Umbilical cord (tissue), 2 donors: ENCODE data around the gene ATG2A. TPM values are rescaled to one million over a fixed set of nuclear protein-coding genes. Genes with fewer than 3 reads are reported as not detected.

Source experiments
- DNase-seq: peaks from one replicate; pipeline ENCODE4 v3.0.0-alpha.2; 2015; ENCODE audit warnings: low spot score
- total RNA-seq: library from RNA; depleted of rRNA; stranded (reverse); fragments of >200 nt; gene quantifications from one replicate; pipeline ENCODE4 v1.2.3, GENCODE V29; 2014; ENCODE audit warnings: low replicate concordance; ENCODE audit not compliant: insufficient read depth

The ATG2A gene
- total RNA-seq, 1 donor from 2014 or later, result 5.3 TPM

DNA sequence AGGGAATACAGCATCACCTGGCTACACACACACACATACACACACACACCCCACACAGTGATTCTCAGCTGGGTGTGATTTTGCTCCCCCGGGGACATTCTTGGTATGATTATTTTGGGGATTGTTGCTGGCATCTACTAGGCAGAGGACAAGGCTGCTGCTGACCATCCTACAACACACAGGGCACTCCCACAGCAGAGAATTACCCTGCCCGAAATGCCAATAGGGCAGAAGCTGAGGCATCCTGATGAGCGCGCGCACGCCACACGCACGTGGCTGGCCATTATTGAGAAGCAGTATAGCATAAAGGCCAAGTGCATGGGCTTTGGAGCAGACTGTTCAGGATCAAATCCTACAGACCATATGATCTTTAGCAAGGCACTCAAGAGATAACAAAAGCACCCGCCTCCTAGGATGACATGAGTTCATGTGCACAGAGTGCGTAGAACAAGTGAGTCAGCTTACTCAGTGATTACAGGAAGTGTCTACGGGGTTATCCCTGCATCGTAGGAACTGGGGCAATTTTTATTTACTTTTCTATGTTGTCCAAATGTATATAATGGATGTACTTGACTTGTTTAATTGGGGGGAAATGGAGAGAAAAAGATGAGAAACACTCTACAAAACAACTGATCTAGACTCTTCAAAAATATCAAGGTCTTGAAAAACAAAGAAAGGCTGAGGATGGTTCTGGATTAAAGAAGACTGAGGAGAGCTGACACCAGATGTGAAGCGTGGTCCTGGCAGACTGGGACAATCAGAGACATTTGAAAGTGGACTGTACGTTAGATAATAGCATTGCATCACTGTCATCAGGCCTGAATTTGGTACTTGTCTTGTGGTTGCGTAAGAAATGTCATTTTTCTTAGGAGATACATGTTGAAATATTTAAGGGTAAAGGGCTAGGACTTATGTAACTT is 31.4 kb downstream of the ATG2A start:
- peak; percentile 94 for DNase-seq

DNA sequence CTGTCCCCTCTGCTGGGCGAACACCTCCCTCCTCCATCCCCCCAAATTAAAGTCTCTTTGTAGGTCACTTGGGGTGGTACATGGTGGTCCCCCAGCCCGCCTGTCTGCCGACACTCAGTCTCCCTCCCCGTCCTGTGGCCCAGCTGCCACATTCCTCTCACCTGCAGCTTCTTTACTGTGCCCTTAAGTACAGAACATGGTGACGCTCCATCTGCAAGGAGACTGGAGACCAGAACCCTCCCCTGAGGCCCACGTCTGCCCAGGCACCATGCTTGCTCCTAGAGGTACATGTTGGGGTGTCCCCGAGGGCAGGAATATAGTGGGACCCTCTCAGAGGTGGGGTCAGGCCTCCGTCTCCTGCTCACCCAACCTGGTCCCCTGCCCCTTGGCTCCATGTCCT is 33.0 kb downstream of the ATG2A start:
- DNase-seq, result no peak

DNA sequence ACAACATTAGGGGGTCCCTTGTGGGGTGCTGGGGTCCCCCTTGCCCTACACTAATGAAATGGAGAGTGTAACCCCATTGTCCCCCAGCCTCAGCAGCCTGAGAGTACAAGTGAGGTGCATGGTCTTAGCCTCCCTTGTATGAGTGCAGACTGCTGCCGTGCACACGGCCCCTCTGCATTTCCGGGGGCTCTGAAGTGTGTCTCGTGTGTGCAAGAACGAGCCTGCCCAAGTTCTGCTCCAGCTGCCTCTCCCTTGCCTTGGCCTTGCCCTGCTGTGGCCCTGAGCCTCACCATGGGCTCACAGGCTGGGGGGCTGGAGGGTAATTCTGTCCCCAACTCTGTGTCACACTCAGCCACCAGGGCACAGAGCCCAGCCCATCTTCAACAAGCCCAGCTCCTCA is 33.4 kb downstream of the ATG2A start:
- no peak for DNase-seq

DNA sequence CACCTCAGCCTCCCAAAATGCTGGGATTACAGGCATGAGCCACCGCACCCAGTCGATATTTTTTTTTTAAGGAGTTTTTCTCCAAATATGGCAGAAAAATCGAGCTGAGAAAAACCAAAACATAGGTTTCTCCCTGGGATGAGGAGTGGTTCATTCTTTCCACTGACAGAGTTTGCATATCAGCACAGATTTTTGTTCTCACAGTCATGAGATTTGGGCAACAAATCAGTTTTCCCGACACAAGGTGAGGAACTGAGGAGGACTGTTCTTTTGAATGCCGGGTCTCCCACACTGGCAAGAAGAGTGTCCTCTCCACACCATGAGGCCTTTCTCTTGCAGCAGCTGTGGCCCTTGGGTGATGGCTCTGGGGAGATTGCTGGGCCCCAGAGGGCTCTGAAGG is 34.8 kb downstream of the ATG2A start:
- DNase-seq, result no peak

DNA sequence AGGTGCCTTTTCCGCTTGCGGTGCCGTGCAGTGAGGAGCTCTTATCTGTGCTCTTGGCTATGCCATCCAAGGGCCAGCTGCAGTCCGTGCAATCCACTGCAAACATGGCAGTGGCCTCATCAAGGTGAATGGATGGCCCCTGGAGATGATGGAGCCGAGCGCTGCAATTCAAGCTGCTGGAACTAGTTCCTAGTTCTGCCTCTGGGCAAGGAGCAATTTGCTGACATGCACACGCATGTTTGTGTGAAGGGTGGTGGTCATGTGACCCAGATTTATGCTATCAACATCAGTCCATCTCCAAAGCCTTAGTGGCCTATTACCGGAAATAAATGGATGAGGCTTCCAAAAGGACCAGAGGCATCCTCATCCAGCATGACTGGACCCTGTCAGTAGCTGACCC is 35.5 kb downstream of the ATG2A start:
- peak; percentile 73 for DNase-seq

DNA sequence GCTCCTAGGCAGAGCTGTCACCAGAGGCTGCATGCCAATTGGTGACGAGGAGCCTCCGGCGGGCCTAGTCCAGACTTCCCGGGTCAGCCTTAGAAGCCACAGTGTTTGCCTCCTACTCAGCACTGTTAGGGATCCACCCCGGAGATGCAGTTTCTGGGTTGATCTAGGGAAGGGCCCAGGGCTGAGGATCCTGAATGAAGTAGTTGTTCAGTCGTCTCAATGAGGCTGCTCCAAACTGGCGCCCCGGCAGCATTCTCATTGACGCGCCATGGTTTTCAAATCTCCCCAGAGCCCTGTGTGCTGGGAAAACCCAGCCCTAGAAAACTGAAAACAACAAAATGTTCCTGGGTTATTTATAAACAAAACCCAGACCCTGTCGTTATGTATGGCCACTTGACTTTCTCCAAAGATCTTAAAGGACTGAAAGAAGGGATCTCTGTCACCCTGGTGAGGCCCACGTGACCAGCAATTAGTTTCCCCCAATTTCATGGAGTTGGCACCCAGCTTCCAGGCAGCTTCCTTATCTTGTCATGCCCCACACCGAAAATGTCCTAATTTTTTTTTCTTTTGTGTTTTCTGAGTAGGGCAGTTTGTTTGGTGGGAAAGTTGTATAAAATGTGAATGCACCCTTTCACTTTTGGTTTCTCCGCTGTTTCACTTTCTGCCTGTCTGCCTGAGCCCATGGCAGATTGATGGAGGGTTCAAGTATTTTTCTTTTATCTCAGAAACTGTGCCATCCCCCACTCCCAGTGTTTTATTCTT is 36.6 kb downstream of the ATG2A start:
- DNase-seq, result no peak

DNA sequence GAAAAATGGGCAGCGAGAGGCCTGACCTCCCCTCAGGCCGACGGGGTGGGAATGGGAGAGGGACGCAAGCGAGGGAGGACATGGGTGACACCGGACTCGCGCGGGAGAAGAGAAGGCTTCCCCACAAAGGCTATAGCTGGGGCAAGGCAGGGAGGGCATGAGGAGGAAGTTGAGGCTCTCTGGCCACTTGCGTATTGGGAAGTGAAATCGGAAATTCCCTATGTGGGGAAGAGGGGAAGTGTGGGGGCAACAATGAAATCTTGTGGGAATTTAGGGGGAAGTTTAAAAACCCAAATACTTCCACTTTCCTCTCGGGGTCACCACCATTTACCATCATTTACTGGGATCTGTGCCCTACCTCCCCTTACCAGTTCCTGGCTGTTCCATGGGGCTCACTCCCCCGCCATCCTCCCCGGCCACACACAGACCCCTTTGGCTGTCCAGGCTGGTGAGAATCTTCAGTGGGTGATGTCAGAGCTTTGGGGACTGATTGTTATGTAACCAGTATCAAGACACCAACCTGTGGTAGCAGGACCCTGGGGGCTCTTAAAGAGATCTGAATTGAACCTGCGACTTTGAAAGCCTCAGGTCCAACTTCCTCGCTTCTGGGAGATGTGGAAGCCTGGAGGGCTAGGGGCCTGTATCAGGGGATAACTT is 37.6 kb downstream of the ATG2A start:
- peak; percentile 37 for DNase-seq

DNA sequence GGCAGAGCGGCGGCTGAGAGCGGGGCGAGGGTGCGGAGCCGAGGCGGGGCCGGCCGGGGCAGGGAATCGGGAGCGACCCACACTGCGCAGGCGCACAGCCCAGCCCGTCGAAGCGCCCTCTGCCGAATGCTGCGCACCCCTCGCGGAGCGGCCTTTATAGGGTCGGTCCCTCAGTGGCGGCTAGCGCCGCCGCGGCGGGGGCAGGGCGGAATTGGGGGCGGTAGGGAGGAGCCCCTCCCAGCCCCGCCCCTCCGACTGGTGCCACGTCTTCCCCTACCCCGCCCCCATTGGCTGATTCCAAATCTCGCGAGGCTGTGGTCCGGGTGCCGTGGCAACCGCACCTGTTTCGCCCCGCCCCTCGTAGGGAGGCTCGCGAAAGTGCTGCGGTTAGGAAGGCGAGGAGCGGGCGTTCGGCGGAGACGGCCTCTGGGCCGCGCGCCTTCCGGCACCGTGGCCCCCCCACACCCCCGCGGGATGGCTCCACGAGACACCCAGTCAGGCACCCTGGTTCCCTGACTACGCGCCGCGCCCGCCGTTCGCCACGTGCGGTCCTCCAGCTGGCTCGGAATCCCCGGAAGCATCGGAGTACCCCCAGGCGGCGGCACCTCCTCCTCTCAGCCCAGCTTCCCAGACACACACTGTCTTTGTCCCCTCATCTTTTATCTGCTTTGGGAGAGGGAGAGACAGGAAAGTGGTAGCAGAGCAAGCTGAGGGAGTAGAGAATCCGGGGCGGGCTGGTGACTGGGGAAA is 38.3 kb downstream of the ATG2A start, which contains the start of gene EHD1:
TSS of gene EHD1 (minus strand) at position 128 of the 750 bp plus-strand sequence. CDS start 157 bp downstream, outside the sequence.
- DNase-seq, result peak; percentile 98

DNA sequence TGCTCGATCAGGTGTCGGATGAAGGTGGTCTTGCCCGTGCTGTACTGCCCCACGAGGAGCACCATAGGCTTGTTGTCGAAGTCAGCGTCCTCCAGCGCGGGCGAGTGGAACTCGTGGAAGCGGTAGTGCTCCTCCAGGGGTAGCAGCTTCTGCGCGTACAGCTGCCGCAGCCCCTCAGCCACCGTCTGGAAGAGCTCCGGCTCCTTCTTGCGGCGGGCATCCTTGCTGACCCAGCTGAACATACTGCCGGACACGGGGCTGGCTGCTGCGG is 38.9 kb downstream of the ATG2A start:
- no peak for DNase-seq

DNA sequence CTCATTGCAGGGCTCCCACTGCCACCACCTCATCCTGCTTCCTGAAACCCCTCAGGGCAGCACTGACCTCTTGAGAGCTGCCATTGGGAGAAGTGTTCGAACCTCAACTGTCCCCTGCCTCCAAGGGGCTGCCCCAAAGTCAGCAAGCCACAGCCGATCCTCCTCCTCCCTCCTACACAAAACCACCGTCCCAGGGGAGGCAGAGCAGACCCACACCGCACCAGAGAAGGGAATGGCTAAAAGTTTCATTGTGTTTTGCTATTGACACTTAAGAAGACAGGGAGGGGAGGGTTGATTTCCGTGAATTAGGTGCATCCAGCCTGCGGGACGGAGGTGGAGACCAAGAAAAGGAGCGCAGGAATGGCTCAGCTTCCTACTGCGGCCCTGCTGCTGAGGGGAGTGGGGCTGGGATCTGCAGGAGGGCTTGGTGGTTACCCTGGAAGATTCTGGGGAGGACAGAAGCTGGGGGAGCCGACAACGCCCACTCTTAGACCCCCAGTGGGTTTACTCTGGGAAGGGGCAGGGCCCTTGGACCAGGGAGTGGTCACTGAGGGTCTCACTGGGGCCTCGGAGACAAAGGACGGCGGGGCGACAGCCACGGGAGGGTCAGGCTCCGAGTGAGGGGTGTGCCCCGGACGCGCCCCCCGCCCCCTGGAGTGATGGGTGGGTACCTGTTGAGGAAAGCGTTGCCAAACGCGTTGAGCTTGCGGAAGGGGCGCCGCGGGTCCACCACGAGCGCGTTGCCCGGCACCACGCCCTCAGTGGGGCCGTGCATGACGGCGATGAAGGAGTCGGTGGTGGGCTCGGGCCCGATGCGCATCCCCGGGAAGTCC is 39.4 kb downstream of the ATG2A start:
- peak; percentile 29 for DNase-seq

DNA sequence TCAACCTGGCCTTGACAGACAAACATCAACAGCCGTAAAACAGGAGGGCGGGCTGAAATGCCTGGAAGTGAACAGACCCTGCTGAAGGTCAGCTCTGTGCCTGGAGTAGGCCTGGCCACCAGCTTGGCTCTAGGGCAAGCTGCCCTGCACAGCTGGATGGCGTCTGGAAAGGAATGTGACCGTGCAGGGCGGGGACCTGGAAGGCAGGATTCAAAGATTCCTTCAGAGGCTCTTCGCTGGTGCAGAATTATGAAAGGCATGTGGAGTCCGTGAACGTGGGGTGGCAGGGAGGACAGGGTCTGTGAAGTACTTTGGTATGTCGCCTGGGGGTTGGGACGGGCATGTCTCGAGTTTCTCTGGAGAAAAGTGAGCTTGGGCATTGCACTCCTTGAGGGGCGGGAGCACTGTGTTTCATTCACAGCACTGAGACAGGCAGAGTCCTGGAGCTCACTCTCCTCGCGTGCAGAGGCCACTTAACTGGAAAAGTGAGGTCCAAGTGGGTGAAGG is 40.1 kb downstream of the ATG2A start:
- DNase-seq, result peak; percentile 81

DNA sequence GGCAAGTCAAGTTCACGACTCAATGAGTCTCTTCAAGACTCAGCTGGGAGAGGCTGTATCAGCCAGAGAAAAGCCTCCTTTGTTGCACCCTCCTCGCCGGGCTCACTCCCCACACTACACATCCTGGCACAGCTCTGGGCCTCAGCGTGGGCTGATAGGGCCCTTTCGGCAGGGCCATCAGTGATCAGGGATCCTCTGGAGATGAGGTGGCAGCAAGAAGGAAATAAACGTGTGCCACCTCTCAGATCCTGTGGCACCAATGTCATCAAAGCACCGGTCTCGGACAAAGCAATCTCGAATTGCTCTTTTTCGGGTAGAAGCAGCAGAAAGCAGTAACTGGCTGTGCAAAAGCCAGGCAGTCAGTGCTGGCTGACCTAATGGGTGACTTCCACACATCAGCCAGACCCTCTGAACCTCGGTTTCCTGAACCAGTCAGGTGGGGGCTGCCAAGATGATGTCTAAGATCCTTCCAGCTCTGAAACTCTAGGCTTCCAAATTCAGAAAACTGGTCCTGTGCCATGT is 40.7 kb downstream of the ATG2A start:
- no peak for DNase-seq

DNA sequence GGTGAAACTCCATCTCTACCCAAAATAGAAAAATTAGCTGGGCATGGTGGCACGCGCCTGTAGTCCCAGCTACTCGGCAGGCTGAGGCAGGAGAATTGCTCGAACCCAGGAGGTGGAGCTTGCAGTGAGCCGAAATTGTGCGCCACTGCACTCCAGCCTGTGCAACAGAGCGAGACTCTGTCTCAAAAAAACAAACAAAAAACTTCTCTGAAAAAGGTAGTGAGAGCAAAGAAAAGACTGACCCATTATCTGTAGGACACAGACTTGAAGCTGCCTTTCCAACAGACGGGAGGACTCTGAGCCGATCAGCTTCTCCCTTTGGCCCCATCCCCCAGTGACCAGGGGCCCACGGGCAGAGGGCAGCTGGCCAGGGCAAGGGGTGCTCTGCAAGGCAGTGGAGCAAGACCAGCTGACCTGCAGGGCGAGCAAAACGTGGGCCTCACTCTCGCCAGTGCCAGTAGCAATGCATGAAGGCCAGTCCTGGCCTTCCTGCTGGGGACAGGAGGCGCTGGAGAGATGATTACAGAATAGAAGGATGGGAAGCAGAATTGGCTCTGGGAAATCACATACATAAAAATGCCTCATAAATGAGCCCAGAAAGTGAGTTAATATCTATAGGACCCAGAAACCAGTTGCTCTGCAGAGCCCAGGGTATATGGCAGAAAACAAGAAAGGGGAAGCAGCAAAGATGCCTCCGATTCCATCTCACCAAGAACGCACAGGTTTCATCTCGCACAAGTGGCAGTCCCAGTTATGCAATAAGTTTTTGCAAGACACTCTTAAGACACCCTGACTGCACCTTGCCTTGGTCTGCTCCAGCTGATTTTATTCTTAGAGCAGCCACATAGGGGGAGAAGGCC is 41.4 kb downstream of the ATG2A start:
- DNase-seq, result peak; percentile 30

DNA sequence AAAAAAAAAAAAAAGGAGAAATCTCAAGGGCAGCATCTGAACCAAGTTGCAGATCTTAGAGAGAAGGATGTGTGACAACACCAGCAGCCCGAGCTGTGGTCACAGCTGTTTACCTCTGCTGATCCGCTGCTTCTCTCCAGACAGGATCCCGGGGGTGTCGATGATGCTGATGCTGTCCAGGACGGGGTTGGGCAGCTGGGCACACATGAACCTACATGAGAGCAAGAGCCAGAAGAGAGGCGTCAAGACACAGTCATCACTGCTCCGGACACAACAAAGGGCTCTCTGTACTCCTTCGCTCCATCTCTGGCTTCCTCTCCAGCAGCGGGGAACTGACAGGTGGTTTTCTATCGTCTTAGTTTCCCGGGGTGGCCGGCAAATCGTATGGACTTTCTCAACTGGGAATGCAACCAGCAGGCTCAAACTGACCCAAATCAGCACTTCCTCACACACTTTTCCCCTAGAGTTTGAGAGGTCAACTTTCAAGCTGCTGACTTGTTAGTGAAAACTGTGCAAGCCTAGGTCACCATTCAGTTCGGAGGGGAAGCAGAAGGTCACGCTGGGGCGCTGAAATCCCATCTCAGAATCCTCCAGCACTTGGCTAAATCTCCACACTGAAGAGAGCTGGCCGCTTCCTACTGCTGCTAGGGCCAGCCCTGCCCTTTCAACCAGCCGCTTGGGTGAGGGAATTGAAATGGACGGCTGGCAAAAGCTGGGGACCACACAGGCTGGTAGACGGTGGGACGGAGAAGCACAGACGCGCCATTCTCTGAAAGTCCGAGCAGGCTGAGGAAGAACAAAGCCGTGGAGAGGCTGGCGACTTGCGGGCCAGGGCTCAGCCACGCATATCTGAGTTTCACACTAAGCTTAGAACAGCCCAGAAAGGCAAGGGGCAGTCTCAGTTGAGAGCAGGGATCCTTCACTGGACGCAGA is 42.4 kb downstream of the ATG2A start:
- DNase-seq, result no peak

DNA sequence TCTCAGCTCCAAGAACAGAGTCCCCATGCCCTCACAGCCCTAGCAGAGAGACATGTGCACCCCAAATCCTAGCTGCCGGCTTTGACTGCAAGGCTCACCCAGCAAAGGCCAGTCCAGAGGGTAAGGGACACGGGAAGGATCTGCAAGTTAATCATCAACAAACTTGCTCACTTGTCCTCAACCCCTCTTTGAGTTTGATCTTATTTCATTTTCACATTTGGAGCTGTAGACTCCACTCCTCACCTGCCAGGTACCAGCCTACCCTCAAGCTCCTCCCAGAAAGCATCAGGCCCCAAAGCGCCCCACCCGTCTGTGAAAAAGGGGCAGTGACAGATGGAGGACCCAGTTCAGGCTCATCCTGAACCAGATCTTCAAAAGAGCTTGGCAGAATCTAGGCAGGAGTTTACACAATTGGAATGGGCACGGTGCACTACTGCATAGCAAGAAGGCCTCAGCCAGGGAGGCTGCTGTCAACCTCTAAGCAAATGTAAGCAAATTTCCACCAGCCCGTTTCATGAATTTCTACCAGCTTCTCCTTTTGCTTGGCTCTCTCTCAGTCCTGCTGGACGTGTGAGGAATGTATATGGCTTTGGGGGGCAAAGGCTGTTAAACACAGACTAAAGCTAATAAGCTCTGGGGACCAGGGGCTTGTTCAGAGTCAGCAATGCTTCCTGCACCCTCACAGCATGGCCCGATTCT is 44.1 kb downstream of the ATG2A start:
- DNase-seq, result no peak

DNA sequence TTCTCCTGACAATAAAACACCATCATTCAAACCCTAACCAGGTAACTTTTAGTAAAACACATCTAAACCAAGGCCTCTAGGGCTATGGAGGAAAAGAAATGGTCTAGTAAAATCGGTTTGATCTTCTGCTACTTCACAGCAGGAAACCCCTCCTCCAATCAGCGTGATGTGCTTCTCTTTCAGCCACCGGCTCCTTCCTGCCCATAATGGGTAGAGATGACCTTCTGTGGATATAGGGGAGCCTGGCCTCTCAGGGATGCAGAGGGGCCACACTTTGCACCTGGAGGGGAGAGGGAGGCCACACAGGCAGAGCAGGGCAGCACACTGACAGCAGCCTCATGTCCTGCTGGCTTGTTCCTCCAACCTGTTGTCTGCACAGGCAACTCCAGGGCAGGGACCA is 45.5 kb downstream of the ATG2A start:
- DNase-seq, result no peak

DNA sequence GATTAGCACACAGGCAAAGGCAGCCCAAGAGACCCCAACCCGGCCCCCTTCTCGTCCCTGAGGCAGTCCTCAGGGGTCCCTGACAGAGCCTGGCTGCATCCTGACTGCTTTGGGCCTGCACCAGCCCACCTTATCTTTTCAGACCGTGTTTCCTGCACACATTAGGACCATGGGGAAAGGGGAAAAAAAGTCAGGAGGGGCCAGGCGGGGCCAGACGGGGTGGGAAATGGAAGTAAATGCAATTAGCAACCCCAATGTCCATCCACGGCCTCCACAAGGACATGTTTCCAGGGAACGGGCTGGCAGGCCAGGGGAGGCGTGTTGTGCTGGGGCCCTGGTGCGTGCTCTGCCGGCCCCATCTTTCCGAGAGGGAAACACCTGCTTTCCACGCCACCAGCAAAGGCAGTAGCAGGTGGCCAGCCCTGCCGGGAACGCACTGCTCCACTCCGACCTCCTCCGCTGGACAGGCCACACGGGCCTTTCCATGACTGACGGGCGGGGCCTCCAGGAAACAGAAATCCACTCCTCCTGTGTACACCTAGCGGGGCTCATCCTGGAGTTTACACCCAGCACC is 46.0 kb downstream of the ATG2A start:
- no peak for DNase-seq
